HG02571 (cell line): ENCODE results near the gene WFDC11.
"Not testable (repeated sequence)": the region's sequence is repeated elsewhere in the genome, so short reads cannot be mapped to it uniquely, and the experiment has no call there.

Source experiments
- ATAC-seq: cut with Tn5 transposase; IDR thresholded peaks from one replicate; pipeline ENCODE4 v1.9.1; 2021; ENCODE audit warnings: mild to moderate bottlenecking, moderate library complexity; ENCODE audit not compliant: unreplicated experiment

WFDC11 gene

GRCh38 chr20:45670139-45670538 lies at the start of gene WFDC11:
WFDC11 (minus strand) TSS chr20:45670239; CDS start chr20:45650600, 19,639 bp downstream.
- no peak for ATAC-seq

GRCh38 chr20:45716141-45716688 lies 46.2 kb upstream of the WFDC11 start:
- not testable (repeated sequence) for ATAC-seq

GRCh38 chr20:45704969-45705637 lies 35.1 kb upstream of the WFDC11 start, which contains the start of gene WFDC10B:
WFDC10B (minus strand) TSS chr20:45705019; CDS start chr20:45685992, 19,027 bp downstream.
- ATAC-seq, result no peak

- ATAC-seq, result no peak
Measured at GRCh38 chr20:45701873-45702272, 31.8 kb upstream of the WFDC11 start, which contains the start of gene WFDC13. WFDC13 (plus strand) TSS chr20:45702038; CDS start chr20:45702124, 86 bp downstream.

- ATAC-seq, result no peak
Measured at GRCh38 chr20:45701104-45701503, 31.1 kb upstream of the WFDC11 start.

GRCh38 chr20:45695496-45695895 lies 25.5 kb upstream of the WFDC11 start:
- no peak for ATAC-seq

GRCh38 chr20:45693346-45693745 lies 23.3 kb upstream of the WFDC11 start:
- not testable (repeated sequence) for ATAC-seq

- ATAC-seq, result no peak
Measured at GRCh38 chr20:45685896-45686295, 15.9 kb upstream of the WFDC11 start.

GRCh38 chr20:45679650-45680049 lies 9.6 kb upstream of the WFDC11 start:
- ATAC-seq, result no peak

- no peak for ATAC-seq
Measured at GRCh38 chr20:45672765-45673164, 2.7 kb upstream of the WFDC11 start.

- not testable (repeated sequence) for ATAC-seq
Measured at GRCh38 chr20:45657038-45657437, 13.0 kb downstream of the WFDC11 start.

GRCh38 chr20:45651726-45652125 lies 18.3 kb downstream of the WFDC11 start:
- not testable (repeated sequence) for ATAC-seq

- ATAC-seq, result no peak
Measured at GRCh38 chr20:45649312-45649863, 20.7 kb downstream of the WFDC11 start.

GRCh38 chr20:45647441-45648050 lies 22.5 kb downstream of the WFDC11 start:
- no peak for ATAC-seq

GRCh38 chr20:45646875-45647274 lies 23.2 kb downstream of the WFDC11 start:
- ATAC-seq, result no peak

- not testable (repeated sequence) for ATAC-seq
Measured at GRCh38 chr20:45645869-45646268, 24.2 kb downstream of the WFDC11 start.

- not testable (repeated sequence) for ATAC-seq
Measured at GRCh38 chr20:45641076-45641475, 29.0 kb downstream of the WFDC11 start.

- ATAC-seq, result no peak
Measured at GRCh38 chr20:45639687-45640086, 30.4 kb downstream of the WFDC11 start.

- no peak for ATAC-seq
Measured at GRCh38 chr20:45636513-45636912, 33.5 kb downstream of the WFDC11 start.

- no peak for ATAC-seq
Measured at GRCh38 chr20:45631184-45631583, 38.9 kb downstream of the WFDC11 start, which contains the start of gene WFDC9. WFDC9 (minus strand) TSS chr20:45631284; CDS start chr20:45610181, 21,103 bp downstream.

- ATAC-seq, result no peak
Measured at GRCh38 chr20:45630371-45630770, 39.7 kb downstream of the WFDC11 start.
